EH (cell line): ENCODE measurements around the gene IL6R.
"Not testable (repeated sequence)": the region's sequence is repeated elsewhere in the genome, so short reads cannot be mapped to it uniquely, and the experiment has no call there.

Experiments
- DNase-seq: peaks from one replicate; pipeline ENCODE4 v3.0.0-alpha.2; 2015; ENCODE audit warnings: low read depth

The IL6R gene

DNA sequence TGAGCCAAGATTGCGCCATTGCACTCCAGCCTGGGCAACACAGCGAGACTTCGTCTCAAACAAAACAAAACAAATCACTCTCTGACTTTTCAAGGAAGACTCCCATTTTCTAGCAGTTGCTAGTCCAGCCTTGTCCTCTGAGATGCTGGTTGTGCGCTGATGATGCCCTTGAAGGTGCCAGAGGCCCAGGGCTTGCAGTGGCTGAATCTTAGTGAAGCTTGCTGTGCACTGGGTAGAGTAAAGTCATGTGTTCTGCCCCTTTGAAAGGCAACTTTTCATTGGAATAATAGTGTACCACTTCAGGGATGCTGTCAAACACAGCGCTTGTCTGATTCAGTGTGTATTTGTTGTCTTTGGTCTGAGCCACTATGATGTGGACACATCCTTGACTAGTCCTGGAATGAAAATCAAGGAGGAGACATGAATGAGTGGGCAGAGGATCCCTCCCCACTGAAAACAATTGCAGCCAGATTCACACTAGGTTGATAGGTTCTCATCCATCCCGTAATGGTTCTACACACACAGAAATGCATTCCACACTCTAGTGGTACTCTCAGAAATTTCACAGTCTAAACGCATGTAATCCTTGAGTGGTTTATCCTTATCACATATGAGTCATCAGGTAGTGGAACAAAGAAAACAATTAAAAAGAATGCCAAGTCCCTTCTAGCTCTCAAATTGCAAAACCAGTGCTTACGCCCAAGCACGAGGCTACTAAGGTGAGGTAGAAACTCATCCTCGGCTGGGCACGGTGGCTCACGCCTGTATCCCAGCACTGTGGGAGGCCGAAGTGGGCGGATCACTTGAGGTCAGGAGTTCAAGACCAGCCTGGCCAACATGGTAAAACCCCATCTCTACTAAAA lies 79.0 kb downstream of the IL6R start:
- peak; percentile 50 for DNase-seq

DNA sequence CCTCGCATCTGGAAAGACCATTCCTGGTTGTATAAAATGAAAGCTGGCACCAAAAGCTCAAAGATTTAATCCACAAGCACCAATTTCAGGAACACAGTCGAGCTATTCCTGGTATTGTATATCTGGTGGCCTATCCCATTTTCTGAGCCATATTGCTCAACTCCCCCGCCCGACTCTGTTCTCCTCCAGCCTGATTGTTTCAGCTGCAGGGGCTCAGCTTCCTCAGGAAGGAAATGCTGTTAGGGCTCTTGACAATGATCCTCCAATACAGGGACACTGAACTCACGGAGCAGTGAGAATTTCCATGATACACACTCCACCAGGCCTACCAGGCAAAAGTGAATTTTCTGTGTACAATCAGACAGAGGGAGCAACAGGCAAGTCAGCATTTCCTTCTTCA lies 80.0 kb downstream of the IL6R start:
- DNase-seq = no peak

DNA sequence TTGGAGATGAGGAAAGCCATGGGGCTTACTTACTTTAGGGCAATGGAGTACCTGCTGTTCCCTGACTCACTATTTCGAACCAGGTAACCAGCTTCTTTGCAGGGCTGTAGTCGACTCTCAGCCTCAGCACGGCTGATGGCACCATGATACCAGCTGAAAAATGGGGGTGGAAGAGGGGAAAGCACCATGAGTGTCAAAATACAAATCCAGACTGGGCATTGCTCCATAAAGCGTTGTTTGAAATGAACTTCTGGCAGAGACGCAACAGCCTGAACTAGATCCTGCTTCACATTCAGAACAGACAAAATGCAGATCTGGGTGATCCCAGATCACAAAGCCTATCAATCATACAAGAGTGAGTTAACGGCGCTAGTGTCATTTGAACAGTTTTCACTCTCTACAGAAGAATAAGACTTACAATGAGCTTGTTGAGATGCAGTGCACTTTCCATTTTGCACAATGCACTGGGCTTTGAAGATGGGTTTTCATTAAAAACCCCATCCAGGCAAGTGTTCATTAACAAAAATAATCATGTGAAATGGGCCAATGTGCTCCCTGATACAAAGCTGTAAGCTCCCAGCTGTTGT lies 80.9 kb downstream of the IL6R start:
- DNase-seq = no peak

DNA sequence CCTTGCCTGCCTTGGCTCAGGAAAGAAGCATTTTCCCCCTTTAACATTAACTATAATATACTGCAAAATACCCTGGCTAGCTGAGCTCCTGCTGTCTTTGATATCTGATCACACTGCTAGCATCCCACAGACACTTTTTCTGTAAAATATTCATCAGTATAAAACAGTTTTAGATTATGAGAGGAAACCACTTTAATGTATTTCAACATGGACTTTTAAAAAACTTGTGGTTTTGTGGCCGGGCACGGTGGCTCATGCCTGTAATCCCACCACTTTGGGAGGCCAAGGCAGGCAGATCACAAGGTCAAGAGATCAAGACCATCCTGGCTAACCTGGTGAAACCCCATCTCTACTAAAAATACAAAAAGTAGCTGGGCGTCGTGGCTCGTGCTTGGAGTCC lies 81.6 kb downstream of the IL6R start:
- not testable (repeated sequence) for DNase-seq

GRCh38 chr1:154488922-154489321 lies 83.8 kb downstream of the IL6R start:
- no peak for DNase-seq

GRCh38 chr1:154489695-154490274 lies 84.6 kb downstream of the IL6R start:
- DNase-seq = no peak

DNA sequence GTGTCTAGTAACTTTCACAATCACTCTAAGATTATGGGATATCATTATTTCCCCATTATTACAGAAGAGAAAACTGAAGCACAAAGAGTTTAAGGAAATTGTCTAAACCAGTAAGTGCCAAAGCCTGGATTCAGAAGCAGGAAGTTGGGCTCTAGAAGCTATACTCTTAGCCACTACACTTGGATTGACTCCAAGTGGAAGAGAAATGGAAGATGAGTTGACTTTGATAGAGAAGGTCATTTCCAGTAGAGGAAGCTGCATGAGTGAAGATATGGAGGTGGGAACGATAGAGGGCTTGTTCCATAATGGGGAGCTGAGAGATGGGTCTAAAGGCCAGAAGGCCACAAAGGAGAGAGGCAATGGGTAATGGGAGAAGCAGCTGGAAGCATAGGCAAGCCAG lies 85.2 kb downstream of the IL6R start:
- DNase-seq = no peak

DNA sequence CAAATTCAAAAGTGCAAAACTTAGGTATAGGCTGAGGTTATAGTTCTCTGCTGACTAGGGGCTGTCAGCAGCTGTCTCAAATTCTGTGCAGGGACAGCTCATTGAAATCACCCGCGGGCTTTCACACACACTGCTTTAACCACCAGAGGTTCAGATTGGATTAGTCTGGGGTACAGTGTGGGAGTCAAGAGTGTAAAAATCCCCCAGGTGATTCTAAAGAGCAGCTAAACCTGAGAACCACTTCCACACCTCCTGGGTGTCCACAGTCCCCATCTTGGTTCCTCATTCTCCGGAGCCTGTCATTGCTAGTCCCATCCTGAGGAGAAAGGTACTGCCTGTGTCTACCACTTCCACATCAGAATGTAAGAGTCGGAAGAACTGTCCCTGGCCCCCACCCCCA lies 87.0 kb downstream of the IL6R start:
- DNase-seq = no peak

GRCh38 chr1:154493276-154493675 lies 88.1 kb downstream of the IL6R start:
- DNase-seq = no peak

GRCh38 chr1:154495496-154496273 lies 90.5 kb downstream of the IL6R start:
- no peak for DNase-seq

DNA sequence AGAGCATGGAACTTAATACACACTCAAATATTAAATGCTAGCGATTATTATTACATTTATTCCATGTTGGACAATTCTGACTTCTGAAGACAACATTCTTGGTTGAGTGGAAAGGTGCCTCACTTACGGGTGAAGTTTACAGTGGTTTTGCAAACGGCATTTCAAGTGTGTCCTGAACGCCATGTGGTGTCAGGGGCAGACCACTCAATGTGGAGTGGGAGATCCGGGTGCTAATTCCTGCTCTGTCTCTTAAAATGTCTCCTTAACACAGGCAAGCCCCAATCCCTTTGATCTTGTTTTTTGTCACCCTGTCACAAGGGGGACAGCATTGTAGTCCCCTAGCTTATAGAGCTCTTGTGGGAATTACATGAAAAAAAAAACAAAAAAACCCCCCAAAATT lies 91.2 kb downstream of the IL6R start:
- no peak for DNase-seq

GRCh38 chr1:154497026-154497806 lies 92.1 kb downstream of the IL6R start:
- no peak for DNase-seq

DNA sequence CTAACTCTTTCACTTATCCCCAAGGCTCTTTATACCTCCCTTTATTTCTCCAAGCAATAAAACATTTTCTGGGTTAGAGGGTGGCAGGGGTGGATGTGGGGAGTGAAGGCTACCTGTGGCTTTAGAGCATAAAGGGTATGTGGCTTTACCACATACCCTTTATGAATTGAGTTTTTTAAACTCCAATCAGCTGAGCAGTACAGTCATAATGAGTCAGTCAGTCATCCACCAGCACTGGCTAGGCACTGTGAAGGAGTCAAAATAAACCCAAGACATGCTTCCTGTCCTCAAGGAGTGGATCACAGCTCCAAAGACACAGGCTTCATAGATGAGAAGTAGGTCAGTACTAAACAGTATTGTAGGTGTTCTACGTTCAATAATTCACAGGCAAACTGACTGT lies 94.3 kb downstream of the IL6R start:
- no peak for DNase-seq

- DNase-seq = no peak
These were observed 95.4 kb downstream of the IL6R start for GRCh38 chr1:154500533-154500932.

- DNase-seq = no peak
These were observed 96.4 kb downstream of the IL6R start for GRCh38 chr1:154501423-154502065.

- DNase-seq = no peak
These were observed 97.1 kb downstream of the IL6R start, which contains the start of the genes SHE and TDRD10 for GRCh38 chr1:154502066-154502743. SHE (minus strand) TSS chr1:154502412; CDS start chr1:154502026, 386 bp downstream. TDRD10 (plus strand) TSS chr1:154502219; CDS start chr1:154506904, 4,685 bp downstream.

- no peak for DNase-seq
These were observed 97.6 kb downstream of the IL6R start for GRCh38 chr1:154502744-154503115.

DNA sequence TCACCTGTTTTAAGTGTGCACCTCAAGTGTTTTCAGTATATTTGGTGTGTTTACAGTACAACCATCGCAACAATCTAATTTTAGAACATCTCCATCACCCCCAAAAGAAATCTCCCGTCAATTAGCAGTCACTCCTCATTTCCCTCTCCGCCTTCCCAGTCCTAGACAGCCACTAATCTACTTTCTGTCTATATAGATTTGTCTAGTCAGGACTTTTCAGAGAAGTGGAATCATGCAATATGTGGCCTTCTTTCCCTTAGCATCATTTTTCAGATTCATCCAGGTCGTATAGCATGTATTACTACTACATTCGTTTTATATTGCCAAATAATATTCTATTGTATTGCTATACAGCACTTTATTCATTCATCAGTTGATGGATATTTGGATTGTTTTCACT lies 98.8 kb downstream of the IL6R start:
- no peak for DNase-seq

DNA sequence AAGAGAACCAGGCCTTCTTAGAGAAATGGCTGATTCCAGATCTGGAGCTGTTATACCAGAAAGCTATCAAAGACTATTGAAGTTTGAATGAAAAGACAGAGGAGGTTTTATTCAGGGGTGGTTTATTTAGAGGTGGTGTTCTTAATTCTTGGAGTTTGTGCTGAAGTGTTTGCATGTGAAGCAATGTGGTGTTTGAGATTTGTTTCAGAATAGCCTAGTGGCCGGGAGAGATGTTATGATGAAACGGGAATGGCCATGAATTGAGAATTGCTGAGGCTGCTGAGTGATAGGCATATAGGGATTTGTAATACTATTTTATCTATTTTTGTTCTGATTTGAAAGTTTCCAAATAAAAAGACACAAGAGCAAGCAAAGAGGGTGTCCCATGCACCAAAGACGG lies 107.6 kb downstream of the IL6R start:
- DNase-seq = no peak

GRCh38 chr1:154514066-154514553 lies 109.0 kb downstream of the IL6R start:
- DNase-seq = no peak
